Peyer's patch (tissue), 4 donors: ENCODE data around the gene CDH6.

Source experiments
- POLR2A ChIP-seq, 2 donors: fragments of 450-650 bp; IDR thresholded peaks; one replicate each; pipeline ENCODE4 v1.5.1; 2017; ENCODE audit warnings: antibody characterized with exemption in 2 of 2, mild to moderate bottlenecking in 2 of 2, moderate library complexity in 2 of 2
- TF ChIP-seq, protein P1 (sequence below), 6 experiments: fragments of 450-650 bp in 4 of 6; fragments of 200-600 bp in 2 of 6; sonication (generic) in 1 of 6; IDR thresholded peaks; one replicate each; pipeline ENCODE4 v1.5.1; 2017 to 2019; ENCODE audit warnings: antibody characterized with exemption in 6 of 6, mild to moderate bottlenecking in 3 of 6, moderate library complexity in 1 of 6

DNA sequence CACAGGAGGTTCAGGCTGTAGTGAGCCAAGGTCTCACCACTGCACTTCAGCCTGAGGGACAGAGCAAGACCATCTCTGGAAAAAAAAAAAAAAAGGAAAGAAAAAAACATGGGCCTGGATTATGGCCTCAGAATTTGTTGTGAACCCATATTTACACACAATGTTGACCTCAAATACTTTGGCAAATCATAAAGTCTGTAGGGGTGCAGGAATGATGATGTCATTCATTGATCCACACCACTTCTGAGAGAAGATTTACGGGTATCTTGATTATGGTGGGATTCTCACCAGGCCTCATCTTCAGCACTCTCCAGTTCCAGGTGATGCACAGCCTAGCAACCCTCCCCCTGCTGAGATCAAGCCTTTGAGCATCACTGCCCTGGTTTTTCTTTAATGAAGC is 156.9 kb downstream of the CDH6 start:
- TF ChIP-seq POLR2A (IDR thresholded peaks at IDR 0.05) = no peak
- TF ChIP-seq, protein P1, sequence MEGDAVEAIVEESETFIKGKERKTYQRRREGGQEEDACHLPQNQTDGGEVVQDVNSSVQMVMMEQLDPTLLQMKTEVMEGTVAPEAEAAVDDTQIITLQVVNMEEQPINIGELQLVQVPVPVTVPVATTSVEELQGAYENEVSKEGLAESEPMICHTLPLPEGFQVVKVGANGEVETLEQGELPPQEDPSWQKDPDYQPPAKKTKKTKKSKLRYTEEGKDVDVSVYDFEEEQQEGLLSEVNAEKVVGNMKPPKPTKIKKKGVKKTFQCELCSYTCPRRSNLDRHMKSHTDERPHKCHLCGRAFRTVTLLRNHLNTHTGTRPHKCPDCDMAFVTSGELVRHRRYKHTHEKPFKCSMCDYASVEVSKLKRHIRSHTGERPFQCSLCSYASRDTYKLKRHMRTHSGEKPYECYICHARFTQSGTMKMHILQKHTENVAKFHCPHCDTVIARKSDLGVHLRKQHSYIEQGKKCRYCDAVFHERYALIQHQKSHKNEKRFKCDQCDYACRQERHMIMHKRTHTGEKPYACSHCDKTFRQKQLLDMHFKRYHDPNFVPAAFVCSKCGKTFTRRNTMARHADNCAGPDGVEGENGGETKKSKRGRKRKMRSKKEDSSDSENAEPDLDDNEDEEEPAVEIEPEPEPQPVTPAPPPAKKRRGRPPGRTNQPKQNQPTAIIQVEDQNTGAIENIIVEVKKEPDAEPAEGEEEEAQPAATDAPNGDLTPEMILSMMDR (IDR thresholded peaks at IDR 0.05) = no peak
